CD8-positive, alpha-beta memory T cell (primary cell): Measurements from ENCODE around the gene OPRL1. TPM values are rescaled to one million over a fixed set of nuclear protein-coding genes. Genes with fewer than 3 reads are reported as not detected.

Experiments
- CTCF ChIA-PET: fragments of 350-600 bp; sonication (Branson Sonifier 250); formaldehyde crosslinking; loops from one replicate; lab custom pipeline; 2021; ENCODE audit warnings: antibody characterized with exemption; lab: Charles Lee
- POLR2A ChIA-PET: fragments of 350-600 bp; sonication (Branson Sonifier 250); formaldehyde crosslinking; loops from one replicate; lab custom pipeline; 2021; ENCODE audit warnings: antibody characterized with exemption; lab: Charles Lee
- DNase-seq, 5 donors: peaks; one replicate each; pipeline versions ENCODE4 v3.0.0 to v3.0.0-alpha.2; 2020 to 2022; ENCODE audit warnings: mixed read lengths in 1 of 5
- H3K27ac ChIP-seq: one replicate; pipeline ENCODE4 v1.7.0; 2013; ENCODE audit warnings: low read depth, mild to moderate bottlenecking, low read length, moderate library complexity
- H3K27me3 ChIP-seq: 2 replicates; pipeline ENCODE4 v1.7.0; 2013; ENCODE audit warnings: low read length, mild to moderate bottlenecking; ENCODE audit not compliant: insufficient read depth, poor library complexity, severe bottlenecking
- H3K36me3 ChIP-seq: 2 replicates; pipeline ENCODE4 v1.7.0; 2013; ENCODE audit warnings: mild to moderate bottlenecking, low read length, moderate library complexity; ENCODE audit not compliant: insufficient read depth
- H3K4me1 ChIP-seq: 2 replicates; pipeline ENCODE4 v1.7.0; 2013; ENCODE audit warnings: mild to moderate bottlenecking, low read length, moderate library complexity; ENCODE audit not compliant: insufficient read depth
- H3K4me3 ChIP-seq: 2 replicates; pipeline ENCODE4 v1.7.0; 2013; ENCODE audit warnings: mild to moderate bottlenecking, low read length
- H3K9me3 ChIP-seq: 2 replicates; pipeline ENCODE4 v1.7.0; 2013; ENCODE audit warnings: mild to moderate bottlenecking, low read length
- H3K27ac Mint-ChIP-seq, 8 donors: one replicate each; pipeline ENCODE4 v1.8.0; 2020 to 2021; ENCODE audit warnings: mixed read lengths in 8 of 8, mild to moderate bottlenecking in 6 of 8, inconsistent platforms in 3 of 8, moderate library complexity in 3 of 8
- H3K27me3 Mint-ChIP-seq, 2 donors: one replicate each; pipeline ENCODE4 v1.8.0; 2020 to 2021; ENCODE audit warnings: mixed read lengths in 2 of 2, mild to moderate bottlenecking in 1 of 2, moderate library complexity in 1 of 2
- H3K36me3 Mint-ChIP-seq, 3 donors: one replicate each; pipeline ENCODE4 v1.8.0; 2020 to 2021; ENCODE audit warnings: mixed read lengths in 3 of 3, inconsistent platforms in 1 of 3, mild to moderate bottlenecking in 1 of 3
- H3K4me1 Mint-ChIP-seq, 3 donors: one replicate each; pipeline ENCODE4 v1.8.0; 2020 to 2021; ENCODE audit warnings: mixed read lengths in 3 of 3, inconsistent platforms in 1 of 3, mild to moderate bottlenecking in 1 of 3
- H3K4me3 Mint-ChIP-seq, 7 donors: one replicate each; pipeline ENCODE4 v1.8.0; 2020 to 2021; ENCODE audit warnings: mixed read lengths in 7 of 7, mild to moderate bottlenecking in 6 of 7, moderate library complexity in 4 of 7, inconsistent platforms in 2 of 7
- H3K9me3 Mint-ChIP-seq, 5 donors: one replicate each; pipeline ENCODE4 v1.8.0; 2020 to 2022; ENCODE audit warnings: mixed read lengths in 5 of 5, mild to moderate bottlenecking in 3 of 5, moderate library complexity in 2 of 5, inconsistent platforms in 1 of 5
- polyA plus RNA-seq: library from polyadenylated mRNA; unstranded; fragments of 300-500 nt; fragmentation: Illumina TruSeq; gene quantifications from one replicate; pipeline ENCODE4 v1.2.3, GENCODE V29; 2021
- total RNA-seq, 2 experiments: library from RNA; stranded (reverse); gene quantifications; one replicate each; pipeline ENCODE4 v1.2.3, GENCODE V29; 2021

Gene OPRL1
- total and polyA plus RNA-seq, 3 experiments from 2014 or later: 0.38 to 0.49 (median 0.44) TPM

DNA sequence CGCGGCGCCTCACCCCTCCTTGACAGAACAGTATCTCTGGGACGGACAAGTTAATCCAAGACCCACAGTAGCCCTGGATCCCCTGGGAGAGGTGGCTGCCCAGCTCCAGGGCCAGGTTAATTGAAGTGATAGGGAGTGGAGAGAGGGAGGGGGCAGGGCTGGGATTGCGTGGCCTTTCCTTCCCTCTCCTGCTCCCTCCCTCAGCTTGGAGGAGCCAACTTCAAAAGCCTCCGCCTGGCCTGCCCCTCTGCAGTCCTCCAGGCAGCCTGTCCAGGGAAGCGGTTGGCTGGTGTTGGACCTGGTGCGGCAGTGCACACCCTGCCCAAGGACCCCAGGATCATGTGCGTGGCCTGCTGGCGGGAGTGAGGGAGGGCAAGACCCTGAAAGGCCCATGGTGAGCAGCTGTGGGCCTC is 43.9 kb upstream of the OPRL1 start, which contains the start of gene C20orf204:
TSS of gene C20orf204 (plus strand) at position 250 of the 413 bp plus-strand sequence. CDS start at position 392, 142 bp downstream.
- H3K4me1 ChIP-seq: peaks cover 54% of the 10 kb centered on the region
- no peak within 1 kb of the TSS for H3K4me3 ChIP-seq
- Mint-ChIP-seq H3K27me3 (peaks cover 0 to 3% of the 10 kb centered on the region in 2 donors), H3K36me3 (peaks cover 0 to 33% (median 3%) of the 10 kb centered on the region in 3 donors), H3K4me1 (peaks cover 19 to 63% (median 27%) of the 10 kb centered on the region in 3 donors), H3K4me3 (peak within 1 kb of the TSS; percentile 51 to 83 (median 72)), H3K27ac (peak within 1 kb of the TSS; percentile 70 to 94 (median 91)), H3K9me3 (no peaks in the 10 kb centered on the region)
- no peaks in the 10 kb centered on the region for H3K9me3 ChIP-seq
- ChIA-PET POLR2A (no interaction called here), CTCF (interaction anchor here (1.2 to 6.5 kb wide), 5 partner anchors 21 to 56 kb away, joined by 3 to 57 read pairs (median 4); partner anchors contain the start of genes PRPF6, SAMD10 and TCEA2)
- peak within 1 kb of the TSS; percentile 43 for H3K27ac ChIP-seq
- no peak for DNase-seq
- H3K36me3 ChIP-seq: peaks cover 4% of the 10 kb centered on the region
- H3K27me3 ChIP-seq: no peaks in the 10 kb centered on the region

DNA sequence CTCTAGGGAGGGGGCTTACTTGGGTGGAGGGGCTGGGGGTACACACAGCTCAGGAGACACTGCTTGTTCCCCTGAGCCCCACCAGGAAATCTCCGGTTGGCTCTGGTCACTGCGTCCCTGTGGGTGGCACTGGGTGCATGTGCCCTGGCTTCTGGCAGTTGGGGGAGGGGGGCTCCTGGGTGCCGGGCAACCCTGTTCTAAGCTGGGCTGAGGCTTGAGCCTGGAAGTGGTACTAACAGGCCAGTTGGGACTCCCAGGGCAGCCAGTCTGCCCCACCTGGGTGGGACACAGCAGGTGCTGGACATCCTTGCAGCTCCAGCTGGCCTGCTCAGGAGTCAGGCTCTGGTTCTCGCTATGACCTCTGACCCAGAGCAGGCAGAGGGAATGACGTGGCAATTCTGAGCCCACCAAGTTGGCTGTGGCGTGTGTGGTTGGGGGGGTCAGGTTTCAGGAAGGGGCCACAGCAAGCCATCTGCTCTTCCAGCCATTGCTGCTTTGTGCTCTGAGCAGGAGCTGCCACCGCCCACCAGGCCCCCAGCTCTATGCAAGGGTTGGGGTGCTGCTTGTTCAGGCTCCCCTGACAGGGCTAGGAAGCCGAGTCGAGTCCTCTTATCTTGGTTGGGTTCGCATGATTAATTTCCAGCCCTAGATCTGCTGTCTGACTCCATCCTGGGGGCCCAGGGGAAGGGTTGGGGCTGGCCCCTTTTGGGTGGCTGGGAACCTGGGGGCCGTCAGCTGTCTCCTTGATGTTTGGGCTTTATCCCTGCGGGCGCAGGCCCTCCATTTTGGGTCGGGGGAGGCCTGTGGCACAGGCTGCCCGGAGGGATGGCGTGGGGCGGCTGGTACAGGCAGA is 43.3 kb upstream of the OPRL1 start:
- Mint-ChIP-seq H3K4me1 (peaks cover 20 to 69% (median 30%) of the 10 kb centered on the region in 3 donors), H3K9me3 (no peaks in the 10 kb centered on the region), H3K4me3 (peak overlapping the region in 2 of 7 donors; percentile 17 to 69), H3K27me3 (peaks cover 0 to 3% of the 10 kb centered on the region in 2 donors), H3K27ac (peak overlapping the region in 5 of 8 donors; percentile 33 to 70 (median 54)), H3K36me3 (peaks cover 0 to 28% (median 0%) of the 10 kb centered on the region in 3 donors)
- Histone ChIP-seq H3K4me3 (no peak overlapping the region), H3K4me1 (peaks cover 60% of the 10 kb centered on the region), H3K27ac (peak overlapping the region; percentile 43), H3K9me3 (no peaks in the 10 kb centered on the region), H3K27me3 (no peaks in the 10 kb centered on the region), H3K36me3 (peaks cover 4% of the 10 kb centered on the region)
- POLR2A ChIA-PET: no interaction called here
- DNase-seq: no peak
- CTCF ChIA-PET: interaction anchor here (1.2 to 6.5 kb wide), 7 partner anchors 9 to 56 kb away, joined by 3 to 57 read pairs (median 10); partner anchors contain the start of genes PRPF6, SAMD10 and TCEA2

DNA sequence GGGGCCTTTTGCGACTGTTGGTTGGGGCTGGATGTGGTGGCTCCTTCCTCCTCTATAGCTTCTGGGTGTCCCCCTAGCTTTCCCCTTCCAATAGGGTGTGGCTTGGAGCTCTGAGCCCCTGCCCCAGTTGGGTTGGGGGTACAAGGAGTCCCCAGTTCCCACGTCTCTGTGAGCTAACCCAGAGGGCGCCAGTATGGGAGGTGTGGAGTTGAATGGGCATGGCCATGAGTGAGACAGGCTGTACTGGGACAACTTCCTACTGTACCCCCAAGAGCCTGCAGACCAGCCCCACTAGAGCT is 42.7 kb upstream of the OPRL1 start:
- no peak overlapping the region for H3K27ac ChIP-seq
- POLR2A ChIA-PET: no interaction called here

DNA sequence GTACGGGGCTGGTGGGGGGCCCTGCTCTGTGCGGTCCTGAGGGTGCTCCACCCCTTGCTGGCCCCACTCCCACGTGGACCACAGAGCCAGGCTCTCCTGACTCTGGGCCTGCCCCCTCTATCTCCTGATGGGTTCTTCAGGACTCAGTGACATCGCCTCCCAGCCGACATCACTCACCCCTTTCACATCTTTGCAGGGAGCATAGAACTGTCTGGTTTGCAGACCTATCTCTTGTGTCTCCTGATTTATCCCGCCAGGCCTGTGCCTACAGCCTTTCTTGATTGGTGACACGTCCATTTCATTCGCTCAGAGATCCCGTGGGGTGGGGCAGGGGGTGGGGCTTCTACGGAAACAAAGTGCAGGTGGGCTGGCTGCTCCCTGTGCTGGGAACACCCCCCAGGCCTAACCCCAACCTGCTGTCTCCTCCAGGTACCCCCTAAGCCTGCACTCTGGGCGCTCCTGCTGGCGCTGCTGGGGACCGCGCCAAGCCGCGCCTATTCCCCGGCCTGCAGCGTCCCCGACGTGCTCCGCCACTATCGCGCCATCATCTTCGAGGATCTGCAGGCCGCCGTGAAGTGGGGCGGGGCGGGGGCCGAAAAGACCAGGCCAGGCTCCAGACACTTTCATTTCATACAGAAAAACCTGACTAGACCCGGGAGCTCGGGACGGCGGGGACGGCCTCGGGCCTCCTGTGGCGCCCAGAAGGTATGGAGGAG is 42.2 kb upstream of the OPRL1 start:
- no peaks in the 10 kb centered on the region for H3K36me3 ChIP-seq
- CTCF ChIA-PET: interaction anchor here (0.9 to 6.5 kb wide), 25 partner anchors 9 to 471 kb away, joined by 3 to 57 read pairs (median 6); partner anchors contain the start of genes OPRL1, PRPF6, RGS19 and SAMD10
- no peaks in the 10 kb centered on the region for H3K9me3 Mint-ChIP-seq
- H3K27ac ChIP-seq: no peak overlapping the region
- POLR2A ChIA-PET: interaction anchor here (1.0 to 1.6 kb wide), 3 partner anchors 46 to 82 kb away, joined by 5 to 15 read pairs (median 6); partner anchors contain the start of genes LKAAEAR1, PRPF6 and SAMD10
- H3K4me3 ChIP-seq: no peak overlapping the region
- peaks cover 0 to 18% (median 0%) of the 10 kb centered on the region in 3 donors for H3K36me3 Mint-ChIP-seq
- H3K9me3 ChIP-seq: no peaks in the 10 kb centered on the region
- peaks cover 0 to 3% of the 10 kb centered on the region in 2 donors for H3K27me3 Mint-ChIP-seq
- DNase-seq: no peak
- H3K4me3 Mint-ChIP-seq: peak overlapping the region; percentile 58 to 90 (median 65)
- H3K4me1 ChIP-seq: peaks cover 64% of the 10 kb centered on the region
- H3K4me1 Mint-ChIP-seq: peaks cover 22 to 77% (median 30%) of the 10 kb centered on the region in 3 donors
- no peaks in the 10 kb centered on the region for H3K27me3 ChIP-seq
- H3K27ac Mint-ChIP-seq: peak overlapping the region in 3 of 8 donors; percentile 33 to 57 (median 40)

More for the DNA sequence above, 42.7 kb upstream of the OPRL1 start:
- Histone ChIP-seq H3K4me3 (no peak overlapping the region), H3K36me3 (no peaks in the 10 kb centered on the region), H3K27me3 (no peaks in the 10 kb centered on the region), H3K4me1 (peaks cover 64% of the 10 kb centered on the region), H3K9me3 (no peaks in the 10 kb centered on the region)
- Mint-ChIP-seq H3K9me3 (no peaks in the 10 kb centered on the region), H3K27me3 (peaks cover 0 to 3% of the 10 kb centered on the region in 2 donors), H3K4me1 (peaks cover 21 to 75% (median 30%) of the 10 kb centered on the region in 3 donors), H3K27ac (peak overlapping the region in 2 of 8 donors; percentile 33 to 54), H3K4me3 (peak overlapping the region in 5 of 7 donors; percentile 53 to 83 (median 67)), H3K36me3 (peaks cover 0 to 23% (median 0%) of the 10 kb centered on the region in 3 donors)
- CTCF ChIA-PET: interaction anchor here (1.2 to 6.5 kb wide), 9 partner anchors 10 to 64 kb away, joined by 3 to 57 read pairs (median 7); partner anchors contain the start of genes PRPF6, SAMD10 and TCEA2
- DNase-seq: no peak

DNA sequence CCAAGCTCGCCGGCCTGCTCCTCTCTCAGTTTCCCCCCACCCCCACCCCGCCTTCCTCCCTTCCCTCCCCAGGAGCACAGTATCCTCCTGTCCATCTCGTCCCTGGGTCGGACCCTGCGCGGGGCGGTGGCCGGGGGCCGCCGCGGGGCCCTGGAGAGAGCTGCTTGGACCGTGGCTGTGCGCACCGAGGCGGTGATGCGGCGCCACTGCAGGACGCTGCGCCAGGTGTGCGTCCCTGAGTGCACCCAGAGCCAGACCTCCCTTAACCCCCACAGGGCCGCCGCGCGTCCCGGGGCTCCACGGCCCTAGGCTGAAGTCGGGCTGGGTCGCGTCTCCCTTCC is 41.7 kb upstream of the OPRL1 start:
- Histone ChIP-seq H3K36me3 (no peaks in the 10 kb centered on the region), H3K27me3 (no peaks in the 10 kb centered on the region), H3K27ac (no peak overlapping the region), H3K9me3 (no peaks in the 10 kb centered on the region), H3K4me1 (peaks cover 64% of the 10 kb centered on the region), H3K4me3 (peak overlapping the region; percentile 49)
- H3K9me3 Mint-ChIP-seq: no peaks in the 10 kb centered on the region
- H3K27me3 Mint-ChIP-seq: peaks cover 0 to 3% of the 10 kb centered on the region in 2 donors
- peak overlapping the region in 5 of 7 donors; percentile 32 to 67 (median 64) for H3K4me3 Mint-ChIP-seq
- ChIA-PET CTCF (interaction anchor here (0.9 to 6.5 kb wide), 32 partner anchors 9 to 542 kb away, joined by 3 to 57 read pairs (median 5); partner anchors contain the start of genes OPRL1, PRPF6, RGS19 and SAMD10), POLR2A (interaction anchor here (0.7 to 1.6 kb wide), 6 partner anchors 15 to 82 kb away, joined by 4 to 15 read pairs (median 4); partner anchors contain the start of genes LKAAEAR1, PRPF6 and SAMD10)
- H3K27ac Mint-ChIP-seq: no peak overlapping the region
- peaks cover 0 to 12% (median 0%) of the 10 kb centered on the region in 3 donors for H3K36me3 Mint-ChIP-seq
- peaks cover 22 to 77% (median 30%) of the 10 kb centered on the region in 3 donors for H3K4me1 Mint-ChIP-seq
- DNase-seq: no peak

DNA sequence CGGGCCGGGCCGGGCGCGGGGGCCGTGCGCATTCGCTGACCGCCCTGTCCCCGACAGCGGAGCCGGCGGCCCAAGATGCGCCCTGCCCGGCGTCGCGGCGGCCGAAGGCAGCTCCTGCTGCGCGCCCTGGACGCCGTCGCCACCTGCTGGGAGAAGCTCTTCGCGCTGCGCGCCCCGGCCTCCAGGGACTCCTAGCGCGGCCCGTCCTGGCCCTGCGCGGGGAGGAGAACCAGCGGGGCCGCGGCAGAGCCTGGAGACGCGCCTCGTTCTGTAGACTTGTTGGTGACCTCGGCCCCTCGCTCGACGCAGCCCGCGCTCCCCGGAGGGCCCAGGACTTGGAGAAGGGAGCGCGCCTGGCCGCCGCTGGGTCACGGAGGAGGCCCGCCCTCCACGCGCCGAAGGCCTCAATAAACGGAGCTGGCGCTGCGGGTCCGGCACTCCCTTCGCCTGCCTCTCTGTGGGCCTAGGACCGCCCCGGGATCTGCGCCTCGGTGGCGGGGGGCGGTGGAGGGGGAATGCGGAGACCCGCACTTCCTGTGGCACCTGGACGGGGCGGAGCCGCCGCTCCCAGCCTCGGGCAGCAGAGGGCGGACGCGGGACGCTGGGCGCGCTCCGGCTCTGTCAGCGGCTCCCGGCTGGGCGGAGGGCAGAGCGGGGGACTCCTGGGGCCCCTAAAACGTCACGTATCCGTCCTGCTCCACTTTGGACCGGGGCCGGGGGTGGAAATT is 41.2 kb upstream of the OPRL1 start:
- peak overlapping the region; percentile 48 to 82 (median 59) for H3K4me3 Mint-ChIP-seq
- Histone ChIP-seq H3K9me3 (no peaks in the 10 kb centered on the region), H3K27me3 (no peaks in the 10 kb centered on the region), H3K36me3 (no peaks in the 10 kb centered on the region), H3K4me3 (peak overlapping the region; percentile 49), H3K4me1 (peaks cover 64% of the 10 kb centered on the region), H3K27ac (no peak overlapping the region)
- H3K9me3 Mint-ChIP-seq: no peaks in the 10 kb centered on the region
- POLR2A ChIA-PET: interaction anchor here (0.7 to 1.6 kb wide), 7 partner anchors 16 to 518 kb away, joined by 4 to 15 read pairs (median 4); partner anchors contain the start of genes LKAAEAR1, PPDPF, PRPF6 and SAMD10
- peak overlapping the region in 1 of 8 donors; percentile 84 for H3K27ac Mint-ChIP-seq
- peaks cover 0 to 7% (median 0%) of the 10 kb centered on the region in 3 donors for H3K36me3 Mint-ChIP-seq
- H3K4me1 Mint-ChIP-seq: peaks cover 24 to 78% (median 33%) of the 10 kb centered on the region in 3 donors
- peaks cover 0 to 6% of the 10 kb centered on the region in 2 donors for H3K27me3 Mint-ChIP-seq
- CTCF ChIA-PET: interaction anchor here (0.9 to 6.5 kb wide), 39 partner anchors 8 to 543 kb away, joined by 3 to 57 read pairs (median 4); partner anchors contain the start of genes LKAAEAR1, OPRL1, PRPF6 and PTK6
- peak; percentile 63 to 82 (median 66) for DNase-seq
